AG10803 (cell line): ENCODE data around the gene PCBP3.
"Not testable (repeated sequence)": the region's sequence is repeated elsewhere in the genome, so short reads cannot be mapped to it uniquely, and the experiment has no call there.

Experiments
- DNase-seq: peaks from one replicate; pipeline ENCODE4 v3.0.0; 2010; ENCODE audit warnings: low read depth
- H3K4me3 ChIP-seq: 2 replicates; pipeline ENCODE4 v1.5.1; 2011; ENCODE audit warnings: mild to moderate bottlenecking, low read length, control low read depth
- TF ChIP-seq, protein P1 (sequence below): conservative IDR thresholded peaks from 2 replicates; pipeline ENCODE4 v1.5.1; 2011; ENCODE audit warnings: mild to moderate bottlenecking, low read length, control low read depth, inconsistent platforms

PCBP3 gene

DNA sequence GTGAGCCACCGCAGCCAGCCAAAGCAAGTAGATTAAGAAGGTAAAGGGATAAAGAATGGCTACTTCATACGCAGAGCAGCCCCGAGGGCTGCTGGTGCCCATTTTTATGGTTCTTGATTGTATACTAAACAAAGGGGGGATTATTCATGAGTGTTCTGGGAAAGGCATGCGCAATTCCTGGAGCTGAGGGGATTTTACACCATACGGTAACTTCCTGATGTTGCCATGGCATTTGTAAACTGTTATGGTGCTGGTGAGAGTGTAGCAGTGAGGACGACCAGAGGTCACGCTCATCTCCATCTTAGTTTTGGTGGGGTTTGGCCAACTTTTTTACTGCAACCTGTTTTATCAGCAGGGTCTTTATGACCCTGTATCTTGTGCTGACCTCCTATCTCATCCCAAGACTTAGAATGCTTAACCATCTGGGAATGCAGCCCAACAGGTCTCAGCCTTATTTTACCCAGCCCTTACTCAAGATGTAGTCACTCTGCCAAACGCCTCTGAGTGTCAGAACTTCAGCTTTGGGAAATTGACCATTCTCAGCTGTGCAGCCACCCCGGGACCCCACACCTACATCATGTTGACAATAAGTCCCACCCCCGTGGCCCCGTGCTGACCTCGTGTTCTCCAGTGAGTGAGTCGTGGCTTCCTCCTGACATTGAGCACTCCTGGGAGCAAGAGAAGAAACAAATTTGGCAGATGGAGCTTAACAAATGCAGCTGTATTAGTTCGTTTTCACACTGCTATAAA, 188.6 kb downstream of the PCBP3 start:
- DNase-seq = peak; percentile 35
- TF ChIP-seq, protein P1, sequence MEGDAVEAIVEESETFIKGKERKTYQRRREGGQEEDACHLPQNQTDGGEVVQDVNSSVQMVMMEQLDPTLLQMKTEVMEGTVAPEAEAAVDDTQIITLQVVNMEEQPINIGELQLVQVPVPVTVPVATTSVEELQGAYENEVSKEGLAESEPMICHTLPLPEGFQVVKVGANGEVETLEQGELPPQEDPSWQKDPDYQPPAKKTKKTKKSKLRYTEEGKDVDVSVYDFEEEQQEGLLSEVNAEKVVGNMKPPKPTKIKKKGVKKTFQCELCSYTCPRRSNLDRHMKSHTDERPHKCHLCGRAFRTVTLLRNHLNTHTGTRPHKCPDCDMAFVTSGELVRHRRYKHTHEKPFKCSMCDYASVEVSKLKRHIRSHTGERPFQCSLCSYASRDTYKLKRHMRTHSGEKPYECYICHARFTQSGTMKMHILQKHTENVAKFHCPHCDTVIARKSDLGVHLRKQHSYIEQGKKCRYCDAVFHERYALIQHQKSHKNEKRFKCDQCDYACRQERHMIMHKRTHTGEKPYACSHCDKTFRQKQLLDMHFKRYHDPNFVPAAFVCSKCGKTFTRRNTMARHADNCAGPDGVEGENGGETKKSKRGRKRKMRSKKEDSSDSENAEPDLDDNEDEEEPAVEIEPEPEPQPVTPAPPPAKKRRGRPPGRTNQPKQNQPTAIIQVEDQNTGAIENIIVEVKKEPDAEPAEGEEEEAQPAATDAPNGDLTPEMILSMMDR = no peak

DNA sequence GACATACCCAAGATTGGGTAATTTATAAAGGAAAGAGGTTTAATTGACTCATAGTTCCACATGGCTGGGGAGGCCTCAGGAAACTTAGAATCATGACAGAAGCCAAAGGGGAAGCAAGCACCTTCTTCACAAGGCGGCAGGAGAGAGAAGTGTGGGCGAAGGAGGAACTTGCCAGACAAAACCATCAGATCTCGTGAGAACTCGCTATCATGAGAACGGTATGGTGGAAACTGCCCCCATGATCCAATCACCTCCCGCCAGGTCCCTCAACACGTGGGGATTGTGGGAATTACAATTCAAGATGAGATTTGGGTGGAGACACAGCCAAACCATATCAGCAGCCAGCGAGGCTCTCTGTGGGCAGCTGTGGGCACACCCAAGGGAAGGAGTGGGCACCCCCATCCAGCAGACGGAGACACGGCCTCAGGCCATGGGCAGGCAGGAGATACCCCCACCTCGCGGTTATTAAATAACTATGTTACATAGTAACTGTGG, 189.3 kb downstream of the PCBP3 start:
- not testable (repeated sequence) for DNase-seq, H3K4me3 ChIP-seq

More for the DNA sequence above, 188.6 kb downstream of the PCBP3 start:
- no peak overlapping the region for H3K4me3 ChIP-seq

DNA sequence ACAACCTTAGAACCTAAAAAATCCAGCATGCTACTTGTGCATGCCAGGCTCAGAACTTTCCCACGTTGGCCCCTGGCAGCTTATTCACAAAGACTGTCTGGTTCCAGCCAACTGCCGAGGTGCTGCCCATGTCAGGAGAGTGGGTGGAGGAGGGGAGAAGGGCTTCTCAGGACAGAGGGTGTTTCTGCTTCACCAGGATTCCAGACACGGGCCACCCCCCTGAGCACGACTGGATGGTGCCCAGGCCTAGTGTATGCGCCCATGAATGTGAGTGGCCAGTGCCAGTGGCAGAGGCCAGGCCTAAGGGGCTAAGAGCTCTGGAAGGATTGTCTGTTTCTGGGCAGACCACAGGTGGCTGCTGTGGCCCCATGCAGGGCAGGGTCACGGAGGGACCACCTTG, 189.9 kb downstream of the PCBP3 start:
- TF ChIP-seq, protein P1 = no peak
- no peak overlapping the region for H3K4me3 ChIP-seq
- DNase-seq = no peak

DNA sequence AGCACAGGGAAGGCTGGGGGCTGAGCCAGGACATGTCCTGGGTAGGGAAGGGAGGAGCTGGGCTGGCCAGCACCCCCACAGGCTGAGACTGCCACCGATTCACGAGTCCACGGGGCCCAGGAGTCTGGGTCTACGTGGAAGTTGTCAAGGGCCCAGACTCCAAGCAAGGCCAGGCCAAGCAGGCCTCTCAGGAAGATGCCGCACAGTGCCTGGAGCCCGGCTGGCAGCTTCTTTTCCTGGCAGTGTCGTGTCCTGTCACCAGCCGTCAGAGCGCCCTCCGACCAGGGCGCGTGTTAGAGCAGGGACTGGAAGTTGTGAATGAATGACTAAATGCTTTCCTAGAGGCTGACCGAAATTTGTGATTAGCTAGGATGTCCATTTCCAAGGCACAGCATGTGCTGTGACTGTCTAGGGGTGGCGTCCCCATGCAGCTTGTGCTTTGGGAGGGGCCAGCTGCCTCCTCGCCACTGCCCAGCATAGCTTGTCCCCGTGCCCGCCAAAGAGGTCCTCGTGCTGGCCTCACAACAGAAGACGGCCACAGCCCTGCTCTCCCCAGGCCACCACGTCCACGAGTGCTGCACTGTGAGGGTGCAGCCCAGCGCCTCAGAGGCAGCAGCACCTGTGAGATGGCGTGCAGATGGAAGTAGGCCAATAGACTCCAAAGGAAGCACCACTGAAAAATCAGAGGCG, 190.6 kb downstream of the PCBP3 start:
- TF ChIP-seq, protein P1 = no peak
- H3K4me3 ChIP-seq = no peak overlapping the region
- DNase-seq = no peak

DNA sequence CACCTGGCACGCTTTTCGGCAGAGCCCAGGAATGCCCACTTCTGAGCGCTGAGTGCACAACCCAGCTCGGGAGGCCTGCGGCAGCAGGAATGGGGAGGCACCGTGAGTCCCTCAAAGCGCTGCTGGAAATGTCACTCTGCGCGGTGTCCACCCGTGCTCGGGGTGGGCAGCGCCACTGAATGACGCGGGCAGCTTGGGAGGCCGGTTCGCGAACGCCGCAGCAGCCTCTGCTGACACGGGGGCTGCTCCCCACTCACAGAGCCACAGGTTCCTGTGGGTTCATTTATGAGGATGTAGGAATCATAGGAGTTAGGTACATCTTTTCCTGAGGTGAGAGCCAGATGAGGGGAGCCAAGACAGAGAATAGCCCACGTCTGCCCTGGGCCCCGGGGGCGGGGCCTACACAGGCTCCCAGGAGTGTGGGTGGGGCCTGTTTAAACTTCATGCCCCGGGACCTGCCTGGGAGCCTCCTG, 191.3 kb downstream of the PCBP3 start:
- TF ChIP-seq, protein P1 = no peak
- H3K4me3 ChIP-seq = no peak overlapping the region
- no peak for DNase-seq

DNA sequence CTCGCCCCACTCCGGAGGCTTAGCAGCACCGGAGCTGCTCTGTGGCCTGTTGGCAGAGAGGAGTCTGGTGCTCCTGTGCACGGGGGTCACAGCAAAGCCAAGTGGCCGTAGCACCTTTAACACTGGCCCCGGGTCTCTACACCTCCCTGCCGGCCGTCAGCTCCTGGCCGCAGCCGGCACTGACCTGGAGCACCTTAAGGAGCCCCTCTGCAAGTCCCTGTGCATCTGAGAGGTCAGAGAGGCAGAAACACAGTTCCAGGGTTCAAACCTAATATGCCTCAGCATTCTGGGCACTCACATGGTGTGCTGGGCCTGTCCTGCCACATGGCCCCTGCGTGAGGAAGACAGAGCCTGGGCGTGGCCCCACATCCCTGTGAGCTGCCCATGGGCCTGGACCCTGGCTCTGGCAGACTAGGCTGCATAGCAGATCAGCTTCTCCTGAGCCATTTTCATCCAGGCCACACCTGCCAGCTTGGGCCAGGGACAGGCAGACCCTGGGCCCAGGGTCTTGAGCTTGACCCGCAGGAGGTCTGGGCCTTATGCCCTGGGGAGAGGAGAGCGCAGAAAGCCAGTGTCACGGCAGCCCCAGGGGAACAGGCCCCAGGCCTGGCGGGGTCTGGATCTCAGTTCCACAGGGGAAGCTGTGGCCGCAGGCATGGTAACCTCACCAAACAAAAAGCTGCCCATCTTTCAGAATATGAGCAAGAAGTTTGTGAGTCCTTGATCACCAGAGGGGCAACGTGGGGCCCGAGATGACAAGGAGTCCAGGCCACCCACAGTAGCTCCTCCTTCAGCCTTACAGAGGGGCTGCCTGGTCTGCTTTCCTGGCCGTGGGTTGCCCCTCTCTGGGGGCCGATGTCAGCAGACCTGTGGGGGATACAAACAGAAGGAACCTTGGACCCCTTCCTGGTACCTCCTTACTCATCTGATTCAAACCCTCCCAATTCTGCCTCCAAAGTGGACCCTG, 192.1 kb downstream of the PCBP3 start:
- H3K4me3 ChIP-seq = no peak overlapping the region
- TF ChIP-seq, protein P1 = no peak
- DNase-seq = no peak

DNA sequence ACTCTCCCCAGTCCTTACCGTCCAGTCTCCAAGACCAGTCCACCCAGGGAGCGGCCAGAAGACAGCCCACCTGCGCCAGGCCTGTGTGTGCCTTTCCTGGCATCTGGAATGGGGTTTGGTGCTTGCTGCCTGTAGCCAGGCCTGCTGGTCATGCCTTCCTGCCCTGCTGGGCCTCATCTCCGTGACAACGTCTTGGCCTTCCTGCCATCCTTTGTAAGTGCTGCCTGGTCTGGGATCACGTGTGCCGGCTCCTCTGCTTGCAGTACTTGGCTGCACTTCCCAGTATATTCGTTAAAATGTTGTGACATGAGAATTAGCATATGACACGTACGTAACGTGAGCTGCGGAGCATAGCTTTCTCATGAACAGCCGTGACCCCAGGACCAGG, 192.7 kb downstream of the PCBP3 start:
- no peak overlapping the region for H3K4me3 ChIP-seq
- DNase-seq = peak; percentile 41
- TF ChIP-seq, protein P1 = no peak
